RWPE2 (cell line): ENCODE measurements around the gene JAKMIP2.
"Not testable (repeated sequence)": the region's sequence is repeated elsewhere in the genome, so short reads cannot be mapped to it uniquely, and the experiment has no call there.

ENCODE experiments used
- ATAC-seq: fragments of 200-7000 bp; cut with Tn5 transposase; 3 replicates; pipeline ENCODE4 v1.9.1; 2021; ENCODE audit warnings: low read depth
- DNase-seq: peaks from one replicate; pipeline ENCODE4 v3.0.0-alpha.2; 2020; ENCODE audit warnings: low spot score
- H3K27ac ChIP-seq: fragments of 450-650 bp; 2 replicates; pipeline ENCODE4 v1.5.1; 2017; ENCODE audit warnings: mild to moderate bottlenecking; ENCODE audit not compliant: poor library complexity, severe bottlenecking
- H3K27me3 ChIP-seq: fragments of 250-450 bp; sonication (Bioruptor Pico); 2 replicates; pipeline ENCODE4 v1.5.1; 2021; ENCODE audit warnings: mild to moderate bottlenecking, moderate library complexity; ENCODE audit not compliant: insufficient read depth, poor library complexity, severe bottlenecking
- H3K36me3 ChIP-seq: fragments of 250-450 bp; sonication (Bioruptor Pico); 2 replicates; pipeline ENCODE4 v1.5.1; 2020; ENCODE audit warnings: low read depth, mild to moderate bottlenecking, moderate library complexity
- H3K4me1 ChIP-seq: fragments of 250-450 bp; sonication (Bioruptor Pico); 2 replicates; pipeline ENCODE4 v1.5.1; 2021; ENCODE audit warnings: mild to moderate bottlenecking, moderate library complexity; ENCODE audit not compliant: insufficient read depth, poor library complexity, severe bottlenecking
- H3K4me3 ChIP-seq: fragments of 250-450 bp; sonication (Bioruptor Pico); 2 replicates; pipeline ENCODE4 v1.5.1; 2021; ENCODE audit warnings: mild to moderate bottlenecking, moderate library complexity; ENCODE audit not compliant: severe bottlenecking
- H3K9me3 ChIP-seq: fragments of 250-450 bp; sonication (Bioruptor Pico); 2 replicates; pipeline ENCODE4 v1.5.1; 2021; ENCODE audit warnings: mild to moderate bottlenecking, moderate library complexity; ENCODE audit not compliant: severe bottlenecking
- TF ChIP-seq, protein P1 (sequence below): fragments of 450-650 bp; IDR thresholded peaks from one replicate; pipeline ENCODE4 v1.5.1; 2017; ENCODE audit warnings: mild to moderate bottlenecking, moderate library complexity; ENCODE audit not compliant: poor library complexity, severe bottlenecking

Gene JAKMIP2

DNA sequence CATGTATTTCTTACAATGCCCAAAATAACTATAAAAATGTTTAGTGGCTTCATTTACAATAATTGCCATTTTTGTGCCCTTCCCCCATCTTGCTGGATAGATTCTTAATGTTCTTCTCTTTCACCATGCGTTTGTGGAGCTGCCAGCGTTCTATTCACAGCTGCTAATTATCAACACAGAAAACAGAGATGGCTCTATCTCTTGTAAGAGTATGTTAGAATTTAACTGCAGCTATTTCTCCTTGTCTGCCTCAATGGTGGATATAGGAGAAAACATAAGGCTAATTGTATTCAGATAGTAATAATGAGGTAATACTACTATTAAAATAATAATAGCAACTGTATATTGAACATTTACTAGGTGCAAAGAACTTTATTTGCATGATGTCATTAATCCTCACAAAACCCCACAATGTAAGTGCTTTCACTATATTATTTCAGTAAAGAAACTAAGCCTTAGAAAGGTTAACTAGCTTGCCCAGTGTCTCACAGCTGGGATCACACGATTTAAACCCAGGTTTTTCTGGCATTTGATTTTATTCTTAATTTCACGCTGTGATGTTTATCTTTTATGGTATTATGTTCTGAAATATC is 50.1 kb downstream of the JAKMIP2 start:
- H3K9me3 ChIP-seq = no peaks in the 10 kb centered on the region
- no peak for ATAC-seq
- H3K4me3 ChIP-seq = no peak overlapping the region
- TF ChIP-seq, protein P1, sequence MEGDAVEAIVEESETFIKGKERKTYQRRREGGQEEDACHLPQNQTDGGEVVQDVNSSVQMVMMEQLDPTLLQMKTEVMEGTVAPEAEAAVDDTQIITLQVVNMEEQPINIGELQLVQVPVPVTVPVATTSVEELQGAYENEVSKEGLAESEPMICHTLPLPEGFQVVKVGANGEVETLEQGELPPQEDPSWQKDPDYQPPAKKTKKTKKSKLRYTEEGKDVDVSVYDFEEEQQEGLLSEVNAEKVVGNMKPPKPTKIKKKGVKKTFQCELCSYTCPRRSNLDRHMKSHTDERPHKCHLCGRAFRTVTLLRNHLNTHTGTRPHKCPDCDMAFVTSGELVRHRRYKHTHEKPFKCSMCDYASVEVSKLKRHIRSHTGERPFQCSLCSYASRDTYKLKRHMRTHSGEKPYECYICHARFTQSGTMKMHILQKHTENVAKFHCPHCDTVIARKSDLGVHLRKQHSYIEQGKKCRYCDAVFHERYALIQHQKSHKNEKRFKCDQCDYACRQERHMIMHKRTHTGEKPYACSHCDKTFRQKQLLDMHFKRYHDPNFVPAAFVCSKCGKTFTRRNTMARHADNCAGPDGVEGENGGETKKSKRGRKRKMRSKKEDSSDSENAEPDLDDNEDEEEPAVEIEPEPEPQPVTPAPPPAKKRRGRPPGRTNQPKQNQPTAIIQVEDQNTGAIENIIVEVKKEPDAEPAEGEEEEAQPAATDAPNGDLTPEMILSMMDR = no peak
- H3K27me3 ChIP-seq = peaks cover 6% of the 10 kb centered on the region
- no peak for DNase-seq
- no peaks in the 10 kb centered on the region for H3K36me3 ChIP-seq
- no peak overlapping the region for H3K27ac ChIP-seq
- H3K4me1 ChIP-seq = no peaks in the 10 kb centered on the region

DNA sequence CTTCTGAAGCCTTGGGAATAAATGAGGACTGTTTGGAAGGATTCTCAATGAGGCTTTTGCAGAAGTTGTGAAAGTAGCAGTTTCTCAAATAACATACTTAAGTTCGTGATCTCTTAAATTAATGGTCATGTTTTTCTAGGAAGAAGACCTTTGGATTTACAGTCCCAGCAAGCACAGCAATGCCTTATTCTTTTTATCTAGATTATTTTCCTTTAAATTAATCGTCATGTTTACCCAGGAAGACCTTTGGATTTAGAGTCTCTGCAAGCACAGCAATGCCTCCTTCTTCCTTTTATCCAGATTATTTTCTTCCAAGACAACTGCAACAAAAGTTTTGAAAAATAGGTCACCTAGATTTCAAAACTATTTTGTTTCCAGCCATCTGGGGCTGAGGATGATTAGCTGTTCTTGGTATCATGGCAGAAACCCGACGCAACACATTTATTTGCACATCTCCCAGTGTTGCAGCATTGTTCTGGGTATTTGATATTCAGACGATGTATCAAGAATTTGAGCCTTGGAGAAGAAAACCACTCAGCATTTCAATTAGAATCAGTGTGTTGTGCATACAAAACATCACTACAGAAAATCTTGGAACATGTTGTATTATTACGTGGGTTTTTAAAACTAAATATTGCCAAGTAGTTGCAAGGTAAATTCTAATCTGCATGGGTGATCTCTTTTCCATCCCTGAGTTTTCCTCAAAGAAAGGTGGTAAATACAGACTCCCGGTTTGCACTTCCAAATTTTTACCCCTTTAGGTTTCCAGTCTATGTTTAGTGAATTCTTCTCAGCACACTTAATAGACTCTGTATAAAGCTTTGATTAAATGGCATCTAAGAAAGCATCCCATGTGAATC is 50.9 kb downstream of the JAKMIP2 start:
- ATAC-seq (no peak), DNase-seq (no peak)
- TF ChIP-seq, protein P1 = no peak
- H3K27me3 ChIP-seq = peaks cover 6% of the 10 kb centered on the region
- H3K27ac ChIP-seq = no peak overlapping the region
- H3K4me3 ChIP-seq = no peak overlapping the region
- H3K4me1 ChIP-seq = no peaks in the 10 kb centered on the region
- no peaks in the 10 kb centered on the region for H3K9me3 ChIP-seq
- no peaks in the 10 kb centered on the region for H3K36me3 ChIP-seq

DNA sequence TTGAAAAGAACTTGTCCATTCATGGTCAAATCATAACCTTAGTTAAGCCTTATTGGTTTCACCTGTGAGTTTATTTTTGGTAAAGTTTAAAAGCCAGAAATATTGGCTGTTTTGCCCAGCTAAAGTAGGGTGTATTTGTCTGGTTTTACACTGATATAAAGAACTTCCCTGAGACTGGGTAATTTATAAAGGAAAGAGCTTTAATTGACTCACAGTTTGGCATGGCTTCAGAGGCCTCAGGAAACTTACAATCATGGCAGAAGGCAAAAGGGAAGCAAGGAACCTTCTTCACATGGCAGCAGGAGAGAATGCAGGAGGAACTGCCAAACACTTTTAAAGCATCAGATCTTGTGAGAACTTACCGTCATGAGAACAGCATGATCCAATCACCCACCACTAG is 55.3 kb downstream of the JAKMIP2 start:
- Histone ChIP-seq H3K9me3 (no peaks in the 10 kb centered on the region), H3K27ac (no peak overlapping the region), H3K27me3 (peaks cover 6% of the 10 kb centered on the region), H3K36me3 (no peaks in the 10 kb centered on the region), H3K4me3 (no peak overlapping the region), H3K4me1 (no peaks in the 10 kb centered on the region)
- ATAC-seq (no peak), DNase-seq (no peak)
- TF ChIP-seq, protein P1 = no peak

DNA sequence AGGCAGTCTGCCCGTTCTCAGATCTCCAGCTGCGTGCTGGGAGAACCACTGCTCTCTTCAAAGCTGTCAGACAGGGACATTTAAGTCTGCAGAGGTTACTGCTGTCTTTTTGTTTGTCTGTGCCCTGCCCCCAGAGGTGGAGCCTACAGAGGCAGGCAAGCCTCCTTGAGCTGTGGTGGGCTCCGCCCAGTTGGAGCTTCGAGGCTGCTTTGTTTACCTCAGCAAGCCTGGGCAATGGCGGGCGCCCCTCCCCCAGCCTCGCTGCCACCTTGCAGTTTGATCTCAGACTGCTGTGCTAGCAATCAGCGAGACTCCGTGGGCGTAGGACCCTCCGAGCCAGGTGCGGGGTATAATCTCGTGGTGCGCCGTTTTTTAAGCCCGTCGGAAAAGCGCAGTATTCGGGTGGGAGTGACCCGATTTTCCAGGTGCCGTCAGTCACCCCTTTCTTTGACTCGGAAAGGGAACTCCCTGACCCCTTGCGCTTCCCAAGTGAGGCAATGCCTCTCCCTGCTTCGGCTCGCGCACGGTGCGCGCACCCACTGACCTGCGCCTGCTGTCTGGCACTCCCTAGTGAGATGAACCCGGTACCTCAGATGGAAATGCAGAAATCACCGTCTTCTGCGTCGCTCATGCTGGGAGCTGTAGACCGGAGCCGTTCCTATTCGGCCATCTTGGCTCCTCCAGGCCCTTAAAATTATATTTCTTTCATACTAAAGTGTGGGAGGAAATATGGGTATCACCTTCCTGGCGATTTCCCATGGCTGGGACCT is 61.2 kb downstream of the JAKMIP2 start:
- not testable (repeated sequence) for ATAC-seq, H3K27me3 ChIP-seq, H3K9me3 ChIP-seq, H3K27ac ChIP-seq, DNase-seq, H3K4me1 ChIP-seq, H3K4me3 ChIP-seq, H3K36me3 ChIP-seq

DNA sequence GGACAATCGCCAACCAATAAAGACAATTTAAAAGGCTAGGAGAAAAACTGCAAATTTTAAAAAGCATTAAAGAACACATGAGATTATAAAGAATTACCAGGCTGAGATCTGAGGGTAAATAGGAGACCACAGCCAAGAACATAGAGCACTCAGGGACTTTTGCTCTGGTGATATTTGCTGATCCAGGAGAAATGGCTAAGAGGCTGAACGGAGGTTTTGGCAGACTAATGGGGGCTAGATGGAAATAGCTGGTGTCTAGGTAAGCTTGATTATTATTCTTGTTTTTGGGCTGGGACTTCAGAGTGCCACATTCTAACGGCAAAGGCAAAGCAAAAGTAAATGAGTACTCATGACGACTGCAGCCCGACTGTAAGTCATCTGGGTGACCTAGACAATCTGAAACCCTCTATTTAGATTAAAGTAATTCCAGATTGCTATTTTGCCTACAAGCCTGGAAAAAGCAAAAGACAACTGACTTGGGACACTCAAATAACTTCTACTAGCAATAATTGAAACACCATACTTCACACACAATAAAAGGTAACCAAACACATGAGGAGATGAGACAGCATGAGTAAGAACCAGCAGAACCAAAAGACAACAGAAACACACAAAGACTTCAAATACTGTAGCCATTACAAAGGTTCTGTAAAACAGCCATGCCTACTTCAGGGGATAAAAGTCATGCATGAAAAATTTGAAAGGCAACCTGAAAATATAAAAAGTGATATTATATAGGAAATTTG is 68.8 kb downstream of the JAKMIP2 start:
- no peaks in the 10 kb centered on the region for H3K9me3 ChIP-seq
- TF ChIP-seq, protein P1 = no peak
- DNase-seq = no peak
- no peaks in the 10 kb centered on the region for H3K36me3 ChIP-seq
- no peak overlapping the region for H3K27ac ChIP-seq
- H3K4me3 ChIP-seq = no peak overlapping the region
- peaks cover 25% of the 10 kb centered on the region for H3K27me3 ChIP-seq
- H3K4me1 ChIP-seq = no peaks in the 10 kb centered on the region
- no peak for ATAC-seq
